CD4-positive, alpha-beta T cell treated with Interleukin-17A for 1 hour (primary cell): ENCODE measurements around the gene CACNA1E.

Experiments
- DNase-seq: peaks from one replicate; pipeline ENCODE4 v3.0.0-alpha.2; 2020

The CACNA1E gene

DNA sequence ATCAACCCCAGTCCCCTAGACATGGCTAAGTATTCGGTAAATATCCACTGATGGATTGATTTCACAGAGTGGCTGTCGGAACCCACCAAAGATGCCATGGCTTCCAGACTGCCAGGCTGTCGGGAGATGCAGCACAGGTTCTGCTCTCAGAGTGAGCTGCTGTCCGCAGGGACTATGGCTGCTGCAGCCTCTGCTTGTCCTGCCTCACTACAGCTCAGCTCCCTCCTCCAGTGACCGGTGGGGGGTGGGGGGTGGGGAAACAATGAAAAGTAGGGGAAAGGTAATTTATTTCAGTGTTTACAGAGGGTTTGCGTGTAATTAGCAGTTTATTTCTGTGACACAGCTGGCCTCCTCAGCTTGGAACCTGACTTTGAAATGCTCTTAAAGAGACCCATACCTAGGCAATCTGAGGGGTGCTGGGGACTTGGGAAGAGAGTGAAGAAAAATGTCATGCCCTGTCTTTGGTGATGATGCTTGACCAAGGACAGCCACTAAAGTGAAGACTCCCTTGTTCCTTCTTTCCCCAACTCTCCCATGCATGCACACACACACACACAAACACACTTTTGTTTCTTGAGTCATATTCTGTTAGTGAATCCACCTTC, 109.0 kb downstream of the CACNA1E start:
- DNase-seq, result no peak

DNA sequence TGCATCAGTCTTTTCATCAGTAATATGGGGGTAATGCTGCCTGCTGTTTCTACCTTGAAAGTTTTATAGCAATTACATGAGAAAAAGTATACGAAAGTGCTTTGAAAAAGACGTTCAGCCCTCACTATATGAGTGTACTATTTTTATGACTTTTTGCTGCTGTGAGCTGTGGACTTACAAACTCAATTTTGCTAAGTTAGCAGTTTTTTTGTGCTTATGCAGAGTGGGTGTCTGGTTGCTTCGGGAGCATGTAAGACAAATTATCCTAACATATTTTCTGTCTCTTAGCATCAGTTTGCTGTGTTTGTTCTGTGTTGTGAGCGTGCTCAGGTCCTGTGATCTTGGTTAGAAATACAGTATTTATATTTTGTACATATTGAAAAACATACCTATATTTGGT, 109.7 kb downstream of the CACNA1E start:
- DNase-seq, result no peak

DNA sequence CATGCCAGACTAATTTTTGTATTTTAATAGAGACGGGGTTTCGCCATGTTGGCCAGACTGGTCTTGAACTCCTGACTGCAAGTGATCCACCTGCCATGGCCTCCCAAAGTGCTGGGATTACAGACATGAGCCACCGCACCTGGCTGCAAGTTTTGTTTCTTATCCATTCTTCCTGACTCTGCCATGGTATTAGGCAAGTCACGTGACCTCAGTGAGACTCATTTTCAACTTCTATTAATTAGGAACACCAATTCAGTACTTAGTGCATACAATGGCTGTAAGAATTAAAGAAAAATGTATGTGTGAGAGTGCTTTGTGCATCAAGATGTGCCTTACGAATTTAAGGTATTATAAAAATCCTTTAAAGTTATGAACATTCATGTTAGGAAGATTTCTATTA, 111.2 kb downstream of the CACNA1E start:
- no peak for DNase-seq

DNA sequence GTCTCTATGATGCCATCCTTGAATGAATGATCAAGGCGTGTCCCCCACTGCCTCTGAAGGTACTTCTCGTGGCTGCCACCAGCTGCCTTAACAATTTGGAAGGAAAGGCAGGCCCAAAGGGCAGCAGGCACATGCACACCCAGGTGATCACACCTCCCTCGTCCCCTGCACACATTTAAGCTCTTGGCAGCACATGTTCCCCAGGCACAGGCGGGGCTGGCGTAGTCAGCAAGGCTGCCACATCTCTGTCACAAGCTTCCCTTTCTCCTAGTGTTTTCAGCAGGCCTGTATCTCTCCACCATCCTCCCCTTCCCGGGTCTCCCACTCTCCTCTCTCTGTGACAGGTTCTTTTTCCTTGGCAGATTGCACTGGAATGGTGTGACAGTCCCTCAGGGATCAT, 111.9 kb downstream of the CACNA1E start:
- no peak for DNase-seq

DNA sequence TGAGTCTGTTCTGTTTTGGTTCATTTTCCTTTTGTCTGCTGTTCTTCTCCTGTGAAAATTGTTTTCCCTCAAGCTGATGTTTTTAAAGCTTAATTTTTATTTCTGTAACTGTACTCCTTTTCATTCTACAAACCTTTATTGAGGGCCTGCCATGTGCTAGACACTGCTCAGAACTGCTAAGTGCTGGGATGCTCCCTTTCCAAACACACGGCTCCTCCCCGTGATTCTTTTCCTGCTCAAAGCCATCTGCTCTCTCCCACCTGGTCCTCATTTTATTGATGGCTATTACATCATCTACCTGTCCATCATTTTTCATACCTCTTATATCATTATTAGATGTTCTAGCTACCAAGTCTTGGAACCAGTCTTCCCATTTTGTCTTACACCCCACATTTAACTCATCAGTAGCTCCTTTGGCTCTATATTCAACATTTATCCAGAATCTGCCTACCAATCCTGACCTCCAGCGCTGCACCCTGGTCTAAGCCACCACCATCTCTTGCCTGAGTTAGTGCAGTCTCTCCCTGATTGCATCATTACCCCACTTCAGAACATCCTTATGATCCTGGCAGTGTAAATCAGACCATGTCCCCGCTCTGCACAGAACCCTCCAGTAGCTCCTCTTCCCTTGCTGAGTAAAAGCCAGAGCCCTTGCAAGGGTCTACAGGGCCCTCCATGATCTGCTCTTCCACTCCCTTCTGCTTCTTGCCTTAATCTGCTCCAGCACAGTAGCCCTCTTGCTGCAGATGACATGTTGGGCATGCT, 118.1 kb downstream of the CACNA1E start:
- no peak for DNase-seq

DNA sequence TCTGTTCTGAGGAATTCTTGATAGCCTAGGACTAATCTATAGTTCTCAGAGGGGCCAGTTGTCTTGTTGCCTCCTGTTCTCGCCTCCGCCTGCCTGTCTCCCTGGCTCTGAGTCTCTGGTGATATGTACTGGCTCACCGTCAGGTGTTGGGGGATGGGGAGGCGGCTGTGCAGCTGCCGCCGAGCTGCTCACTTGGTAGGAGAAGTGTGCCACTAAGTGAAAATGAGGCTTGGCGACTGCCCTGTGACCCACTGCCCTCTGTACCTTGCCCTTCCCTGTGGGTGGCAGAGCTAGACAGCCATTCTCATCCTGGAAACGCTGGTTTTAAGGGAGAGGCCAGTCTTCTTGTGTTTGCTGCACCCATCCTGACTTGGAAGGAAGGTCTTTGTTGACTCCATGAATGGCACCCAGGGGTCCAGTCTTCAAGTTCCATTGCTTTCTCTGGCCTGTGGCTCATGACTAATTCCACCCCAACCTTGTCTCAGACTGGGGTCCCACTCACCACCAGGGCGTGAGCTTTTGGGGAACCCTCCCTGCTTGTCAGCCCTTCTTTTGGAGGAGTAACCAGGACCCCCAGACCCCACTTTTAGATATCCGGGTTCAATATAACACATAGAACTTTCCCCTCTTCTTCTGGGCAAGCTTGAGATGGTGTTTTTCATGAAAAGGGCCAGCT, 120.6 kb downstream of the CACNA1E start:
- DNase-seq, result no peak

DNA sequence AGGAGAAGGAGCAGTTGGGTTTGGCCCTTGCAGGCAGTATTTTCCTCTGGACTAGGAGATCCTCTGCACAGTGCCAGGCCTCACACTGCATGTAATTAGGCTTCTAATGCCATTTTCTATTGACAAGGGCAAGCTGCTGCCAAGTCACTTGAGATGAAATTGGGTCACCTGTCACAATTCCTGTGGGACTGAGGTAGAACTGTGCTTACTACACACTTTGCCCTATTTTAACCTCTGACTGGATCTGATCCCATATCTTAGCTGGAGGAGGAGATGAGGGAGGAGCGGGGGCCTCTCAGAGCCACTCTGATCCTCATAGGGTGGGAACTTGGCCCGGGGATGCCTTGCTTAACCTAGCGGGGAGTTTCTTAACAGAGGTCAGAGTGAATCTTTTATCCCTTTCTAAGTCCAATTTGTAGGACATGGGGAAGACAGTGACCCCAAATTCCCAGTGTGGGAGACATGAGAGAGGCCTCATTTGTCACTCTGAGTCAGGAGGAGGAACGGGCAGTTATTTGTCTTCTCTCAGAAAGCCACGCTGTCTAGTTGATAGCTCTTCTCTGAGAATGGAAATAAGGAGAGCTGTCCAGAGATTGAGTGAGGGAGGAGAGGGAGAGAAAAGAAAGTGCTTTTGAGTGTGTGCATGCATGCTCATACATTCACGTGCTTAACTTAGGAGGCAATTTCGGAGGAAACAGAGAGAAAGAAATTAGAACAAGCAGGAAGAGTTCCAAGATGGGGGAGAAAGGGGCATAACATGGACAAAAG, 121.3 kb downstream of the CACNA1E start:
- no peak for DNase-seq

DNA sequence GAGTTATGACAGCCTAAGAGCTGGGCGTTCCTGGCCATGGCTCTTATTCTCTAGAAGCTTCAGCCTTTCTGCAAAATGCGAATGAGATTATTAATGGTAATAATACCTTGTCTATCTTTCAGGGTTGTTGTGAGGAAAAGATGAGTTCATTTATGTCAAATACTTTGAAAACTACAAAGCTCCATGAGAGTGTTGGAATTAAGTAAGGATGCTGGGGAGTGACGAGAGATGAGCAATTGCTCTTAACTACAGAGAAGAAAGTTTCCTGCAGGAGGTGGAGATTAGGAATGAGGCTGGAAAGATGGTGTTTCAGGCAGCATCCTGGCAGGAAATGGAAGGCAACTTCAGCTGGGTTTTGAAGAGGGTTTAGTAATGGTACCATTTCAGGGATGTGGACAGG, 124.2 kb downstream of the CACNA1E start:
- no peak for DNase-seq

DNA sequence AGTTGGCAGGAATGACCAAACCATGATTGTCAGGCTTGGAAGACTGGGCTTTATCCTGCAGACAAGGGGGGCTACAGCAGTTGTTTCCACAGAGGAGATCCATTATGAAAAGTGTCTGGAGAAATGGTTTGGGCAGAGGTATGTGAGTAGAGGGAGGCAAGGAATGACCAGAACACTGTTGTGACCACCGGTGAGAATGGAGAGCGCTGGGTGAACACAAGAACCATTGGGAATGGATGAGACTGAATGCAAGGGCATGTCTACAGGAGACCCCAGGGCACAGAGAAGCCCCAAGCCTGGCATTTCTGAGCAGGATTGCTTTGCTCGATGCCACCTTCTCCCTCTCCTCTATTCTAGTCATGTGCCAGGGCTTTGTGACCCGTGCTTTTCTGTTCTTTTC, 125.1 kb downstream of the CACNA1E start:
- DNase-seq, result no peak

DNA sequence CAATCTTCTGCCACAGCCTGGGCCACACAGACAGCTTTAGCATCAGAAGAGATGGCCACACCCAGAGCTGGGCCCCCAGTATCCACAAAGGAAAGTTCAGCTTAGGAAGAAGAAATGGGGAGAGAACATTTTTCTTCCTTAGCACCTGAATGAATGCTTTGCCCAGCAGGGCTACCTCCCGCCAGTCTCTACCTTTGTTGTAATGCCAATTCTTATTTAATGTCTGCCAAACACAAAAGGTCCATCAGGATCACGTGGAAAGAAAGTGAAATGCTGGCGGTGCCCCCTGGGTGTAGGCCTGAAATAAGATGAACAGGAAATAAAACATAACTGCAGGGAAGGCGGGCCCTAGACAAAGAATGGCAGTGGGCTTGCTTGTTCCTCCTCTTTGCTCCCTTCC, 125.6 kb downstream of the CACNA1E start:
- DNase-seq, result no peak

DNA sequence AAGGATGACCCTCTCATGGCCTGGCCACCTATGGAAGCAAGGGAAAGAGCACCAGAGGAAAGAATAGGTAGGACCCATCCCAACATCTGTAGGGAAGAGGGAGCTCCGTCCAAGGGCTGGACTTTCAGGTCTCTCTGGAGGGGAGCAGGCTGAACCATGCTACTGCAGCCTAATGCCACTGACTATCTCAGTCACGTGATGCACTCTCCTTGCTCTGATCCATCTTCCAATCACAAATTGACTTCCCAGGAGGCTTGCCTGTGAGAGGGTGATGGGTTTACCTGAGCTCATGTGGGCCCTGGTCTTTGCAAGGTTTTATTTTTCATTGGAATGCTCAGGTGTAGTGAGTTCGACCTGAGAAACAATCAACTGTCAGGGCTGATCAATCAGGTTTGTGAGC, 128.8 kb downstream of the CACNA1E start:
- no peak for DNase-seq

DNA sequence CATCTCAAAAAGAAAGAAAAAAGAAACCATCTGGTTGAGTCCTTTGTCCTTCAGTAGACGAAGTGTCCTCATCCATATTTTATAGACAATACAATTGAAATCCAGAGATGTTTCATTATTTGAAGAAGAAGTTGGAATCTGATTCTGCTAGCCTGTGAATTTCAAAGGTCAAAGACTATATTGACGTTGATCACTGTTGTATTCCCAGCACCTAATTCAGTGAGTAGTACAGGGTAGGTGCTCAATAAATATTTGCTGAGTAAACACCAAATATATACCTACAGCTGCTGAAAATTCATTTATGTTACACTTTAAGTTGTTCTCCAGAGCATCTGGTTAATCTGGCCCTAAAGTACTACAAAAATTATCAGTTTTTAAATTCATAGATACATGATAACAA, 135.2 kb downstream of the CACNA1E start:
- DNase-seq, result no peak

DNA sequence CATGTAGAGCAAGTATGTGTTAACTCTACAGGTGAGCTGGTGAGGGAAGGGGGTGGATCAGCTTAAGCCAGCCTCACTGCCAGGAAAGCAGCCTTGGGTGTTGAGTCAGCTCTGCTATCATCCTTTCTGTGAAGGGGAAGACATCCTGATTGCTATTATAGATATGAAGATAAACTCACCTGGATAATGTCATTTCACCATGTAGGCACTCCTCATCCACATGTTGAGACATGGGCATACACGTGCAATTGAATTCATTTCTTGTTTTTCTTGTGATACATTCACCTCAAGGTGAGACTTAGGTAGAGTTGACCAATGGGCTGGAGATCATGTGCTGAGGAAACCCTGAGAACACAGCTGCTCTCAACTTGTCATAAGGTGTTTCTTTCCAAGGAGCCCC, 136.9 kb downstream of the CACNA1E start:
- no peak for DNase-seq

DNA sequence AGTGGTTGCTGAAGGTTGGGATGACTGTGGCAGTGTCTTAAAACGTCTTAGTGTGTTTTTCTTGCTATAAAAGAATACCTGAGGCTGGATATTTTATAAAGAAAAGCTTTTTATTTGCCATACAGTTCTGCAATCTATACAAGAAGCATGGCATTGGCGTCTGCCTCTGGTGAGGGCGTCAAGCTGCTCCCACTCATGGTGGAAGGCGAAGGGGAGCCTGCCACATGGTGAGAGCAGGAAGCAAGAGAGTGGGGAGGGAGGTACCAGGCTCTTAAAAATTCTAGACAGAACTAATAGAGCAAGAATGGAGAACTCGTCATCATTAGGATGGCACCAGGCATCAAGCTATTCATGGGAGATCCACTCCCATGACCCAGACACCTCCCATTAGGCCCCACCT, 140.5 kb downstream of the CACNA1E start:
- no peak for DNase-seq

DNA sequence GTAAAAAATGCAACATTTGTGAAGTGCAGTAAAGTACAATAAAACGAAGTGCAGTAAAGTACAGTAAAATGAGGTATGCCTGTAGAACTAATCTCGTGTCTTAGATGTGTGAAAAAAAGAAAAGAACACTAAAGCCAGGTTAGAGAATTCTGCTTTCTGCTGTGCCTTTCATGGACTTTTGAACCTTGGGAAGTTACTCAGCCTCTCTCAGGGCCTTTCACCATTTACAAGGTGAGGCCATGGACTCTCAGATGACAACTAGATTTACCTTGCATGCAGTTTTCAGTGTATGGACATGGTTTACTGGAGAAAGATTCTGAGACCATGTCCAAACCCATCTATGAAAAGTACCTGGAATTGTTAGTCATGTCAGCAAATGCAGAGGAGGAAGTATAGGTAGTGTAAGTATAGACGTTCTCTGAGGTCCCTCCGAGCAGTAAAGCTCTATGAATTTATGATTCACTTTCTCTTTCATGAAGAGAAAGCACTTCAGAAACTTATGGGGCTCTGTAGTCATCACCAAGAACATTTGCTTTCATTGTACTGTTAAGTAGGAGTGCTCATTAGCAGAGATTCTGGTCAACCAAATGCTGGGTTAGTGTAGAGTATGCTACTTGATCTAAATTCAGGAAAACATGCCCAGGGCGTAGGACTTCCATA, 143.1 kb downstream of the CACNA1E start:
- no peak for DNase-seq

DNA sequence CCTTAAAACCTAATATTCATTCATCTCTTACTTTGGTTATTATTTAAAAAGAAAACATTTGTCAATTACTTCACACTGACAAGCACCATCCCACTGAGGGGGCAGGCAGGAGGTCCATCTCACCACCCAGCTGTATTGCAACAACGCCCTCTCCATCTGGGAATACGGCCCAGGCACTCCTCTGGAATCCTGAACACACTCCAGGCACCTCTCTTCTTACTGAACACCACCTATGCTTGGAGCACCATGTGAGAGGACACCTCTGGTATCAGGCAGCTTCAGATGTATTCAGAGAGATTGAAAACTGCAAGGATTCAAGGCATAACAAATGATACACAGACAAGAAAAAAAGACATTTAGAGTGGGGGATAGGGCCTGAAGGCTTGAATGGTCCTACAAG, 147.1 kb downstream of the CACNA1E start:
- no peak for DNase-seq

DNA sequence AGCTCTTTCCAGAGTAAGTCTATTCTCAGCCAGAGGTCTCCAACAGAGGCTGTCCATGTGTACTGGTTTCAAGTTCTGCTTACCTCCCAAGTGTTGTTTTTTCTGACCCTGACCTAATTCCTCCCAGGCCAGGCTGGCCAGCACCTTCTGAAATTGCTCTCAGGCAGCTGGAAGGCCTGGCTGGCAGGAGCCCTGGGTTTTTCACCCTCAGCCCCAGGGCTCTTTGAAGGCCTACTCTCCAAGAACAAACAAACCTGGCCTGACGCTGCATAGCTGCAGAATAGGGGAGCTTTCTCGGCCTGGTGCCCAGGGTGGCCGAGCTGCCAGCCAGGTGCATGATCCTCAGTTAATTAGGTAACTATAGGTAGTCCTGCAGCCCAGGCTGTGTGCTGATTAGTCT, 147.5 kb downstream of the CACNA1E start:
- DNase-seq, result no peak

DNA sequence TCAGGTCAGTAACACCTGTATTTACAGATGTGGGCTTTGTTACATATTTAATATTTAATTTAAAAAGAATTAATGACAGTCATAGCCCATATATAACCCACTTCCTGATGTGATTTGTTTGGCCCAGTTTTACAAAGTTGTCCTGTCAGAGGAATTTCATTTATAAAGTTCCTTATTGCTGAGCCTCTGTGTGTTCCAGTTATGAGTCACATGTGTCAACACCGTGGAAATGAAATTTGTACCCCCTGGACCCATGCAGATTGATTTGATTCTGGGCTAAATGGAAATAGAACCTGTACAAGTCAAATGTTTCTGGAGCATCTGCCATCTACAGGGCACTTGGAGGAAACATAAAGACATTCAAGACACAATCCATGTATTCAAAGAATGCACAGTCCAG, 149.2 kb downstream of the CACNA1E start:
- no peak for DNase-seq

DNA sequence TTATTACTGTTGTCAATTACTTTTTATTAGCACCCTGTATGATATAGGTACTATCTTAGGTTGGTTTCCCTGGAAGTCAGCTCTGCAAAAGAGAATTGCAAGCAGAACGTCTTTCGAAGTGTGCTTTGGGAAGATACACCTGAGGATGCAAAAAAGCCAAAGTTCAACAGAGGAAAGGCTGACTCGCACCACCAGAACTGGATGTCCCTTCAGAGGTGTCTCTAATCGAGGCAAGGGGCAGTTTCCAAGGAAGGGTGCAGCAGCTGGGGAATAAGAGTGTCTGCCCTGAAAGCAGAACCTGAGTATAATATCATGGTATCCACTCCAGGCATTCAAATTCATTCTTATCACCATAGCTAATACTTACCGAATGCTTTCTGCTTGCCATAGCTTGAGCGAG, 149.6 kb downstream of the CACNA1E start:
- DNase-seq, result no peak

DNA sequence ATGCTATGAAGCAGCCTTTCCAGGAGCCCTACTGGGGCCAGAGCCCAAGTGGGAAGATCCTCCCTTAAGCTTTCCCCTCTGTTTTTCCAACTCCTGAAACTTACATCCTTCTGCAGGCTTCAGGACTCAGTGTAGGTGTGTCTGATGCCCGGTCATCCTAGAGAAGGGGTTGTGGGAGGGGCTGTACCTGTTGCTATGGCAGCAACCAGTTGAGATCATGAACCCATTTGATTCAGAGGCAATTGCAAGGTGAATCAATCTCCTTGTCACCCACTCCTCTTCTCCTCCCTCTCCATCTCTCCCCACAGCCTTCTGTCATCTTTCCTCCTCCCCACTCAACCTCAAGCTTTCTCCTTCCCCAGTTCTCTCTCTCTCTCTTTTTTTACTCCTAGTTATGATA, 151.8 kb downstream of the CACNA1E start:
- DNase-seq, result no peak

DNA sequence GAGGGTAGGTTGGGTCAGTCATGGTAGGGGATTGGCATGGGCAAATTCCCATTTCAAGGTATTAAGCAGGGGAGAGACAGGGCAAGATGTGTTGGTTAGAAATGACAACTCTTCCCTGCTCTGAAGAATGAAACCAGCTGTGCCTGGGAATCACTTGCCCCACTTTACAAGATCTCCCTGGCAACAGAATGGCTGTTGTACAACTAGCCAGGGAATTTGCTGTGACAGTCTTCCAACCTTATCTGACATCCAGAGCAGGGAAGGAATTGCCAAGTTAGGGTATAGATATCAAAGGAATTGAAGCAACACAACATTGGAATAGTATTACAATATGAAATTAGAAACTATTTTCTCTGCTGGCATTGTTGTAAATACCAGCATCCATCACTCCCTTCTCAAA, 154.7 kb downstream of the CACNA1E start:
- no peak for DNase-seq

DNA sequence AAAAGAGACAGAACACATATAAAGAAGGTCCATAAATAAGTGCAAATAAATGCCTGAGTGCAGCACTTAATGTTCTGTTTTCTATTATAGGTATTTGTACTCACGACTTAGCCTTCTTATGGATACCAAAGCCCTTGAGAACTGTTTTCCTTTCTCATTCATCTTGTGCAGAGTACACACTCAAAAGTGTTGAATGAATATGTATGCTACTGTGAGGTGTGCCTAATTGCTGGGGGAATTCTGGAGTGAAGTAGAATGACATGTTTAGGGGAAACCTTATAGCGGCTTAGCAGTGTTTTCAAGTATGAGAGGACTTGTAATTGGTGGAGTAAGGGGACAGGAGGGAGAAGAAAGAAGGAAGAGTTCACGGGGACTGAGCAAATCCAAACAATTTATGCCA, 157.6 kb downstream of the CACNA1E start:
- DNase-seq, result no peak

DNA sequence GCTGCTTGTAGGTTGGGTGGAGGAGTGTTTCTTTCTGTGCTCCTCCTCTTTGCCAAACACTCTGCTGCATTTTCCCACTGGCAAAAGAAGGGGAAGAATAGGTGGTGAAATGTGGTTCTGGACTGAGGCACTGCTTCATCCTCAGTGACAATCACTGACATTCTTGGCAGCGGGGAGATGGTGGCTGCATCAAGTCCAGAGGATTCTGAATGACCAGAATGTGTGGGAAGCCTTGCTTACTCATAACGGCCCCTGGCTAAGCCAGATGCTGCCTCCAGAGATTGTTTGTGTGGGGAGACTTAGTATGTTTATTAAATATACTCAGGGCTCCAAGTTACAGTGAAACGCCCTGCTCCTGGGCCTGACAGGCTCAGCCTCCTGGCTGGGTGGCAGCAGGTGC, 160.3 kb downstream of the CACNA1E start:
- no peak for DNase-seq
